Liver (tissue), 9 donors: Measurements from ENCODE around the gene KRT75. TPM values are rescaled to one million over a fixed set of nuclear protein-coding genes. Genes with fewer than 3 reads are reported as not detected.

Experiments
- DNase-seq: peaks from one replicate; pipeline ENCODE4 v3.0.0-alpha.2; 2017; ENCODE audit warnings: low spot score
- H3K27ac ChIP-seq, 2 donors: one replicate each; pipeline ENCODE4 v1.7.0; 2013; ENCODE audit warnings: inconsistent platforms in 2 of 2, low read length in 2 of 2, control low read depth in 1 of 2, low read depth in 1 of 2, mild to moderate bottlenecking in 1 of 2
- H3K27me3 ChIP-seq, 4 donors: one replicate each; pipeline versions ENCODE4 v1.6.1 to v1.7.0; 2013; ENCODE audit warnings: low read length in 3 of 4, inconsistent platforms in 1 of 4, mild to moderate bottlenecking in 1 of 4, moderate library complexity in 1 of 4; ENCODE audit not compliant: control insufficient read depth in 4 of 4, insufficient read depth in 4 of 4
- H3K36me3 ChIP-seq, 4 donors: one replicate each; pipeline versions ENCODE4 v1.6.1 to v1.7.0; 2013; ENCODE audit warnings: low read length in 3 of 4, mild to moderate bottlenecking in 3 of 4, low read depth in 1 of 4, moderate library complexity in 1 of 4; ENCODE audit not compliant: control insufficient read depth in 4 of 4, insufficient read depth in 3 of 4
- H3K4me1 ChIP-seq, 4 donors: one replicate each; pipeline versions ENCODE4 v1.6.1 to v1.7.0; 2013; ENCODE audit warnings: low read length in 3 of 4, mild to moderate bottlenecking in 3 of 4, moderate library complexity in 1 of 4; ENCODE audit not compliant: control insufficient read depth in 4 of 4, insufficient read depth in 4 of 4
- H3K4me3 ChIP-seq, 3 donors: one replicate each; pipeline versions ENCODE4 v1.6.1 to v1.7.0; 2013; ENCODE audit warnings: low read length in 3 of 3, control low read depth in 1 of 3, low read depth in 1 of 3, mild to moderate bottlenecking in 1 of 3
- H3K9ac ChIP-seq, 2 donors: one replicate each; pipeline ENCODE4 v1.7.0; 2013; ENCODE audit warnings: low read length in 2 of 2, mild to moderate bottlenecking in 2 of 2, moderate library complexity in 2 of 2, control low read depth in 1 of 2, low read depth in 1 of 2
- H3K9me3 ChIP-seq, 4 donors: one replicate each; pipeline versions ENCODE4 v1.6.1 to v1.7.0; 2013; ENCODE audit warnings: low read length in 3 of 4; ENCODE audit not compliant: control insufficient read depth in 4 of 4
- ATF3 ChIP-seq: IDR thresholded peaks from 2 replicates; pipeline ENCODE4 v1.6.1; 2016; ENCODE audit warnings: antibody characterized with exemption
- CTCF ChIP-seq: fragments of 150-350 bp; IDR thresholded peaks from 2 replicates; pipeline ENCODE4 v1.5.1; 2017; ENCODE audit warnings: improper control_type of control experiment, low read depth, low read length; ENCODE audit not compliant: missing input control
- EGR1 ChIP-seq, 2 donors: IDR thresholded peaks; 2 replicates each; pipeline ENCODE4 v1.6.1; 2016 to 2018; ENCODE audit warnings: antibody characterized with exemption in 2 of 2, low read depth in 2 of 2
- FOXA1 ChIP-seq: IDR thresholded peaks from 2 replicates; pipeline ENCODE4 v1.6.1; 2016; ENCODE audit warnings: antibody characterized with exemption
- FOXA2 ChIP-seq: IDR thresholded peaks from 2 replicates; pipeline ENCODE4 v1.6.1; 2016; ENCODE audit warnings: antibody characterized with exemption
- GABPA ChIP-seq, 2 donors: IDR thresholded peaks in 1 of 2; conservative IDR thresholded peaks in 1 of 2; 2 replicates each; pipeline ENCODE4 v1.6.1; 2016; ENCODE audit warnings: antibody characterized with exemption in 2 of 2, mild to moderate bottlenecking in 1 of 2, moderate library complexity in 1 of 2
- HNF4A ChIP-seq, 2 donors: conservative IDR thresholded peaks; 2 replicates each; pipeline ENCODE4 v1.6.1; 2016; ENCODE audit warnings: antibody characterized with exemption in 2 of 2, mild to moderate bottlenecking in 2 of 2
- HNF4G ChIP-seq: IDR thresholded peaks from 2 replicates; pipeline ENCODE4 v1.6.1; 2016; ENCODE audit warnings: antibody characterized with exemption
- JUND ChIP-seq, 2 donors: IDR thresholded peaks; 2 replicates each; pipeline ENCODE4 v1.6.1; 2016; ENCODE audit warnings: antibody characterized with exemption in 2 of 2
- MAX ChIP-seq: IDR thresholded peaks from 2 replicates; pipeline ENCODE4 v1.6.1; 2016; ENCODE audit warnings: antibody characterized with exemption
- NR2F2 ChIP-seq: IDR thresholded peaks from 2 replicates; pipeline ENCODE4 v1.6.1; 2016; ENCODE audit warnings: antibody characterized with exemption
- RAD21 ChIP-seq, 2 donors: IDR thresholded peaks; 2 replicates each; pipeline ENCODE4 v1.6.1; 2016; ENCODE audit warnings: antibody characterized with exemption in 2 of 2, mild to moderate bottlenecking in 2 of 2
- REST ChIP-seq: IDR thresholded peaks from 2 replicates; pipeline ENCODE4 v1.6.1; 2016; ENCODE audit warnings: antibody characterized with exemption, mild to moderate bottlenecking
- RXRA ChIP-seq, 2 donors: IDR thresholded peaks; 2 replicates each; pipeline ENCODE4 v1.6.1; 2017 to 2018; ENCODE audit warnings: antibody characterized with exemption in 2 of 2, mild to moderate bottlenecking in 1 of 2
- SP1 ChIP-seq: IDR thresholded peaks from 2 replicates; pipeline ENCODE4 v1.6.1; 2018; ENCODE audit warnings: antibody characterized with exemption, mild to moderate bottlenecking
- TAF1 ChIP-seq: conservative IDR thresholded peaks from 2 replicates; pipeline ENCODE4 v1.6.1; 2016; ENCODE audit warnings: antibody characterized with exemption, mild to moderate bottlenecking
- YY1 ChIP-seq: IDR thresholded peaks from 2 replicates; pipeline ENCODE4 v1.6.1; 2016; ENCODE audit warnings: antibody characterized with exemption, mild to moderate bottlenecking
- ZBTB33 ChIP-seq: IDR thresholded peaks from 2 replicates; pipeline ENCODE4 v1.6.1; 2016; ENCODE audit warnings: antibody characterized with exemption
- WGBS: extraction: QIAGEN DNeasy Blood & Tissue Kit; methylation state at CpG from one replicate; pipeline ENCODE4 v1.1.7; 2013; 5-methylcytosine and 5-hydroxymethylcytosine counted together
- polyA plus RNA-seq, 2 donors: library from polyadenylated mRNA; stranded (reverse) in 1 of 2; unstranded in 1 of 2; fragments of 200-250 nt in 1 of 2; fragments of >200 nt in 1 of 2; fragmentation: Nextera tagmentation in 1 of 2; extraction: Ambion mirVana in 1 of 2; gene quantifications; one replicate each; pipeline versions ENCODE4 v1.2.1 to v1.2.3, GENCODE V29; 2013 to 2015
- total RNA-seq, 2 donors: library from RNA; depleted of rRNA; stranded (reverse); fragments of >200 nt; gene quantifications; one replicate each; pipeline ENCODE4 v1.2.3, GENCODE V29; 2014
- donor health status: healthy.
- donor health status: healthy.
- donor health status: healthy.
- donor health status: healthy.
- donor health status: healthy.

KRT75 gene
- total and polyA plus RNA-seq, 4 donors: not detected

GRCh38 chr12:52400906-52401305 lies 33.3 kb downstream of the KRT75 start:
- no peak for TF ChIP-seq EGR1 (IDR thresholded peaks at IDR 0.05; ENCODE audit: low read depth in 2 of 2)
- no peak for TF ChIP-seq YY1
- no peak for TF ChIP-seq TAF1
- TF ChIP-seq CTCF: no peak

GRCh38 chr12:52399756-52400155 lies 34.4 kb downstream of the KRT75 start:
- Histone ChIP-seq H3K27me3 (no peaks in the 10 kb centered on the region), H3K9me3 (no peaks in the 10 kb centered on the region), H3K27ac (no peak overlapping the region), H3K4me1 (no peaks in the 10 kb centered on the region), H3K9ac (no peak overlapping the region), H3K4me3 (no peak overlapping the region), H3K36me3 (no peaks in the 10 kb centered on the region)
- TF ChIP-seq MAX: no peak
- TF ChIP-seq EGR1 (IDR thresholded peaks at IDR 0.05; ENCODE audit: low read depth in 2 of 2): no peak
- TF ChIP-seq YY1: no peak
- TF ChIP-seq FOXA2: no peak
- TF ChIP-seq TAF1: no peak
- no peak for TF ChIP-seq SP1
- TF ChIP-seq ATF3: no peak
- TF ChIP-seq ZBTB33: no peak
- no peak for TF ChIP-seq GABPA (IDR thresholded peaks at IDR 0.05 in 1 of 2, conservative IDR thresholded peaks at IDR 0.05 in 1 of 2)
- no peak for TF ChIP-seq HNF4A (conservative IDR thresholded peaks at IDR 0.05)
- TF ChIP-seq RXRA (IDR thresholded peaks at IDR 0.05): no peak
- no peak for TF ChIP-seq HNF4G
- TF ChIP-seq JUND (IDR thresholded peaks at IDR 0.05): no peak
- no peak for TF ChIP-seq REST
- no peak for TF ChIP-seq RAD21 (IDR thresholded peaks at IDR 0.05)
- TF ChIP-seq NR2F2: no peak
- TF ChIP-seq FOXA1: no peak
- no peak for TF ChIP-seq CTCF
- no peak for DNase-seq
- 95% methylated on average over 16 of the region's 16 CpGs for WGBS

More at GRCh38 chr12:52400906-52401305, 33.3 kb downstream of the KRT75 start:
- Histone ChIP-seq H3K36me3 (no peaks in the 10 kb centered on the region), H3K9me3 (no peaks in the 10 kb centered on the region), H3K27ac (no peak overlapping the region), H3K27me3 (no peaks in the 10 kb centered on the region), H3K4me3 (no peak overlapping the region), H3K4me1 (no peaks in the 10 kb centered on the region), H3K9ac (no peak overlapping the region)
- WGBS: 89% methylated on average over 9 of the region's 9 CpGs
- DNase-seq: no peak
